CD4-positive, alpha-beta T cell treated with Interleukin-21 for 1 hour (primary cell): ENCODE data around the gene ARMC7.
"Not testable (repeated sequence)": the region's sequence is repeated elsewhere in the genome, so short reads cannot be mapped to it uniquely, and the experiment has no call there.

Source experiments
- DNase-seq: peaks from one replicate; pipeline ENCODE4 v3.0.0-alpha.2; 2020

Gene ARMC7

DNA sequence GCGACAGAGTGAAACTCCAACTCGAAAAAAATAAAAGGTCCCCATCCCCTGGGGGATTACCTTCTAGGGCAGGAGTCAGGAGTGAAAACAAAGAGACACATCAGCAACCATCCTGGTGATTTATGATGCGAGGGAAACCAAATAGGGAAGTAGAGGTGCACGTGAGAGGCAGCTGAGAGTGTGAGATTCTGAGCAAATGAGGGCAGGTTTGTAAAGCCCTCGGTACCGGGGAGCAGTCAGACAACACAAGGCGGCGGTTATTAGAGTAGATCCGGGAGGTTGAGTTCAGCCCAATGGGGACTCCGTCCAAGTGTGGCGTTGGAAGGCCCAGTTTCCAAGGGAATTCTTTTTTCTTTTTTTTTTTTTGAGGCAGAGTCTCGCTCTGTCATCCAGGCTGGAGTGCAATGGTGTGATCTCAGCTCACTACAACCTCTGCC is 7.4 kb upstream of the ARMC7 start:
- DNase-seq: no peak

DNA sequence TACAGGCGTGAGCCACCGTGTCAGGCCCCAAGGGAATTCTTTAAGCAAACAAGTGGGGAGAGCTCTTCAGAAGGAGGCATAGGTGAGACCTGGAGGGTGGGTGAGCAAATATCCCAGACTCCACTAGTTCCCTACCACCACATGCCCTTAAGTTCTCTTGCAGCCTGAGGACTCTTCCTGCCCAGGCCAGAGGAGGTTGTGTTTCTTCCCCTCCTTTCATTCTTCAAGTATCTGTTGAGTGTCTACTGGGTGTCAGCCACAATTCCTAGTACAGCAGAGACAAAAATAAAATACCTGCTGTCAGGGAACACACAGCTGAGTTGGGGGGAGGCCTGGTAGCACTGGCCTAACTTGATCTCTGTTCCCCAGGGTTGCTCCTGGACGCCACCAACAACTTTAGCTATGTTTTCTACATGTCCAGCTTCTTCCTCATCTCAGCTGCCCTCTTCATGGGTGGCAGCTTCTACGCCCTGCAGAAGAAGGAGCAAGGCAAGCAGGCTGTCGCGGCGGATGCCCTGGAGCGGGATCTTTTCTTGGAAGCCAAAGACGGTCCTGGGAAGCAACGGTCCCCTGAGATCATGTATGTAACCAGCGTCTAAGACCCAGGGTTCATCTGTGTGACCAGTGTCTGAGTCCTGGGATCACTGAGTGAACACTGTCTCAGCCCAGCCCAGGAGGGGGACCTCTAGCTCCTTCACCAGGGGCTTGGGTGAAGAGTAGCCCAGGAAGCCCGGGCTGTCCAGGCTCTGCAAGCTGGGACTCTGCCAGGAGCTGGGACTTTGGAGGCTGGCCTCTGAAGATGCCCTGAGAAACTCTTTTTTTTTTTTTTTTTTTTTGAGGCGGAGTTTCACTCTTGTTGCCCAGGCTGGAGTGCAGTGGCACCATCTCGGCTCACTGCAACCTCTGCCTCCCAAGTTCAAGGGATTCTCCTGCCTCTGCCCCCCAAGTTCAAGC is 5.9 kb upstream of the ARMC7 start:
- no peak for DNase-seq

DNA sequence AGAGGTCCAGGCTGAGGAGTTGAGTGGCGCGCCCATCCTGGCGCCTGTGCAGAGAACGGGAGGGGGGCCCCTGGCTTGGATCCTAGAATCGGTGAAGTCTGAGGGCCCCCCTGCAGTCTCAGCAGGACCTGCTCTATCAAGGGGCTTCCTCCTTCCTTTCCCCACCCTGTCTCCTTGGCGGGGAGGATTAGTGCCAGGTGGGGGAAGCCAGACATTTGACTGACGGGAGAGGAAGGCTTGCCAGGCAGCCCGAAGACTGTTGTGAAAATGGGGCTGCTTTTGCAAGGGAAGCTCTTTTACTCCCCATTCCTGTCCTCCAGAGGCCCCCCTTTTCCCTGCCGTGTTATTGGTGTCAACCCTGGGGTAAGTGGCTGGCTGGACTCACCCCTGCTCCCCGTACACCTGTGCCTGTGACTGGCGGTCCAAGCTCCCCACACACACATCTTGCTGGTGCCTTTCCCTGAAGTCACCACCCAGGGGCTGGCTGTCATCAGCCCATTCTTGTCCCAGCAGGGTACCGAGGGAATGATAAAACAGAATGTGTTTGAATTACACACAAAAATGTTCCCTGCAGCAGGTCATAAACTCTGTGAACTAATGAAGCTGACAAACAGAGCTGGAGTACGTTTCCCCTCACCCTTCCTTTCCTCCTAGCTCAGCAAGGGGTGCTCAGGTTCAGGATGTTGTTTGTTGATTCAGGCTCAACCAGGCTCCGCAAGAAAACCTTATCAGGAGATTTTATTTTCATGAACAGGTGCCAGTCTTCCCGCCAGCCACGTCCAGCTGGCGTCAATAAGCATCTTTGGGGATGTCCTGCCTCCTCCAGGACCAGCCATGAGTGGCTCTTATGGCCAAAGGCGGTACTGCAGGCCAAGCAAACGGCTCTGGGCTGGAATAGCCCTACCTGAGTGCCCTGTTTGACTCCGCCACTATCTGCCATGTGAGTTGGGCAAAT is 4.4 kb upstream of the ARMC7 start:
- DNase-seq: peak; percentile 29

GRCh38 chr17:75108193-75108592 is 1.6 kb upstream of the ARMC7 start:
- DNase-seq: no peak

DNA sequence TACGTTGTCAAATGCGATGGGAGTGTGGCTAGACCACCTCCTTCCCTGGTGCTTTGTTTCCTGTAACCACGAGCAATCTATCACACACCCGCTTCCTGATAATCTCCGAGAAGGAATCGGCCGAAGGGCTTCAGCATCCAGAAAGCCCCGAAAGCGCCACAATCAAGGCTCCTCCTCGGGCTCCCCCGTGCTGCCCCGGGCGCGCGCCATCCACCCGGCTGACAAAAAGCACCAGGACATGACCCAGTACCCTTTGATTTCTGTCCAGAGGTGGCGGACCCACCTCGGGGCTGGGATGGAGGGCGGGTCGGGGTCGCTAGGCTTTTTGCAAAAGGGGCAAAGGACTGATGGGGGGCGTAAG is 743 bp upstream of the ARMC7 start:
- DNase-seq: no peak

DNA sequence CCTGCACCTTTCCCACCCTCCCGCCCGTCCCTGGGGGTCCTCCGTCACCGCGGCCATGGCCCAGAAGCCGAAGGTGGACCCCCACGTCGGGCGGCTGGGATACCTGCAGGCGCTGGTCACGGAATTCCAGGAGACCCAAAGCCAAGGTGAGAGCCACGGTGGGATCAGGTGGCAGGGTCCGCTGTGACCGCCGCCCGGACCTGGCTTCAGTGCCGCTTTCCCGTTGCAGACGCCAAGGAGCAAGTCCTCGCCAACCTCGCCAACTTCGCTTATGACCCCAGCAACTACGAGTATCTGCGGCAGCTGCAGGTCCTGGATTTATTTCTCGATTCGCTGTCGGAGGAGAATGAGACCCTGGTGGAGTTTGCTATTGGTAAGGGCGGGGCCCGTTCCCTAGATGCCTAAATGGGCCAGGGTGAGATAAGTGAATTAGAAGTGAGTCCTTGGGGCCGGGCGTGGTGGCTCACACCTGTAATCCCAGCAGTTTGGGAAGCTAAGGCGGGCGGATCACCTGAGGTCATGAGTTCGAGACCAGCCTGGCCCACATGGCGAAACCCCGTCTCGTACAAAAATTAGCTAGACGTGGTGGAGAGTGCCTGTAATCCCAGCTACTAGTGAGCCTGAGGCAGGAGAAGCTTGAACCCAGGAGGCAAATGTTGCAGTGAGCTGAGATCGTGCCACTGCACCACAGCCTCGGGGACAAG is 617 bp downstream of the ARMC7 start:
- DNase-seq: no peak

DNA sequence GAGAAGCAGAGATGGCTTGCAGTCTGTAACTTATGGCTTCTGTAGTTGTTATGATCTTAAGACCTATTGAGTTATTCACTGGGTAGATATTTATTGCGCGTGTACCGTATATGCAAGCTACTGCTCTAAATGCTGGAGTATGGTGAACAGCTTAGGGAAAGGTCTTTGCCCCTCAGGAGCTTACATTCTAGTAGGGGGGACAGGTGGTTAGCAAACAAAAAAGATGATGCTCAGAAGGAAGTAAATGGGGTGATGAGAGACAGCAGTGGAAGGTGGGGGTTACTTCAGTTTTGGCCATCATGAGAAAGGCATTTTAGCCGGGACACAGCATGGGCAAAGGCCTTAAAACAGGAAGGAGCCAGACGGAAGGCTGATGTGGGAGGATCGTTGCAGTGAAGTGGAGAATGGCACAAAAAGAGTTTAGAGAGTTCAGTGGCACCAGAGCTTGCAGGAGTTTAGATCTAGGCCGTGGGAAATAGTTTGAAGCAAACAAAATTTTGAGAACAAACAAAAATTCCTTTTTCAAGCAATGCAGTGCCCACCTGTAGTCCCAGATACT is 2.1 kb downstream of the ARMC7 start:
- no peak for DNase-seq

DNA sequence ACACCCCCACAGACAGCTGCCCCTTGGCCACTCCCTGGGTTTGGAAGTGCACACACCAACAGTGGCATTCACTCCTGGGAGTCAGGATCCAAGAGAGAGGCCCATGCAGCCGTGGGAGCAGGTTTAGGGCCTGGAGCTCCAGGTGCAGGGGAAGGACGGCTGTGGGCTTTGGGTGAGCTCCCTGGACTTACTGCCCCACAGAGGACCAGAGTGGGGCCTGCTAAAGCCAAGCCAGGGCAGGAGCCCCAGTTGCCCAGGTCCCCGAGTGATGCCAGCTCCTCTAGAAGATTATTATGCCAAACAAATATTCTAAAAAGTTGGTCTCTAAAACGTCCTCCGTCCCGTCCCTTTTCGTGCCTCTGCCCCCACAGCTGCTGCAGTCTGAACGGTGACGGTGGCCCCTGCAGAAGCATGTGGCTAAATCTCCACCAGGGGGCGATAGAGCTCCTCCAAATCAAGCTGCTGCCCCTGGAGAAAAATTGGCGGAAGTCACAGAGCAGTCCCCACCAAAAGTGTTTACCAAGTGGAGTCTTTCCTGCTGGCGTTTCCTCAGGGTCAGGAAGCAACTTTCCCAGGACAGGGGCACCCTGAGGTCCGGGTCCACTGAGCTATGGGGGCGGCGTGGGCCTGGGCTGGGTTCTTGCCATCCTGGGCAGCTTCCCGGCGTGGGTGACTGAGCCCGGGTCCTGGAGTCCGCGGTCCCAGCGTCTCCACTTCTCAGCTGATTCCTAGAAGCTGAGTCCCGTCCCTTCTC is 4.2 kb downstream of the ARMC7 start:
- peak; percentile 91 for DNase-seq

DNA sequence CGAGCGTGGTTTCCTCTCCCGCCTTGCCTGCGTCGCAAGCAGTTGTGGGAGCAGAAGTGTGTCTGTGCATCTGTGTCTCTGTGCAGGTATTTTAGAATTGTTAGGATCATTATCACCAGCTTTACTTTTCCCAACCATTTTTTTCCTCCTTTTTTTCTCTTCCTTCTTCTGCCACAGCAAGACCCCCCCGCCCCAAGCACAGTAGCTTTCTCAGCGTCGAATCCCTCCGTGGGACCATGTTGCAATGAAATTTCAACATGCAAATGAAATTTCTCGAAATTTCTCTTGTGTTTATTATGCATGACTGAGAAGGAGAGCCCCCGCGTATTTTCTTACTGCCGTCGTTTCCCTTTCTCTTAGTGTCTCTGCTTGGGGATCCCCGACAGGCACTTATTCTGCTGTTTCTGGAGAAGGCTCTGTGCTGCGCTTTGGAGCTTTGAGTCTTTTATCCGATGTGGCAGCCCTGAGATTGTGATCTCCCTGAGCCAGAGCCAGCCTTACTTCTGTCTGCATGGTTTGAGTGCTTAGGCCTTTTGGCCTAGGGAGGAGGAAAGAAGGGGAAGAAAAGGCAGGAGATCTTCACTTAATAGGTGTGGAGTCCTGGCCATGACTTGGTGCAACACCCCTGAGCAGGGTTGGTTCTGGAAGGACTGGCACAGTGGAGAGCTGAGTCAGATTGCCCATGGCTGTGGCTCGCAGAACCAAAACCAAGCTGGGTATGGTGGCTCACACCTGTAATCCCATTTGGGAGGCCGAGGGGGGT is 5.0 kb downstream of the ARMC7 start:
- no peak for DNase-seq

DNA sequence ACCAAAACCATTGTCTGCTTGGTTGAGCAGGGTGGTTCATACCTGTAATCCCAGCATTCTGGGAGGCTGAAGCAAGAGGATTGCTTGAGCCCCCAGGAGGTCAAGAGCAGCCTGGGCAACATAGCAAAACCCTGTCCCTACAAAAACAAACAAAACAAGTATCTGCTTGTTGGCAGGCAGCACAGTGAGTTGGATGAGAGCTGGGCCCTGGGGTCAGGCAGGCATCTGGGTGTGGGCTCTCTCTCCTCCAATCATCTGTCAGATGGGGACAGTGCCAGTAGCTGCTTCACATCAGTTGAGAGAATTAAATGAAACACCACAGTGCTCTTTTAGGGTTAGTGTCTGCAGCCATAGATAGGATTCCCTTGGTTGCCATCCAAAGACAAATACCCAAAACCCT is 5.8 kb downstream of the ARMC7 start:
- no peak for DNase-seq

DNA sequence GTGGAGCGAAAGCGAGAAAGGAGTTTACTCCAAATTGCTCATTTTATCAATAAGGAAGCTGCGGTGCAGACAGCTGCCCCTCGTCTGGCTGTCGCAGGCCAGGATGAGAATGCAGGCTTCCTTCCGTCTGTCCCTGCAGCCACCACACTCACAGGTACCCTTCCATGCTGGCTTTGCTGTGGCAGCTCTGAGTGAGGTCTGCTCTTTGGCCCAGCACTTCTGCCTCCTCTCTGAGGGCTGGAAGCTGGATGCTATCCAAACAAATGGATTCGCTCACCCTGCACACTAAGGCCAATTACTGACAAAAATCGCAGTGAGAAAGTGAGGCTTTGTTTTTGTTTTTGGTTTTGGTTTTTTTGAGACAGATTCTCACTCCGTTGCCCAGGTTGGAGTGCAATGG is 7.0 kb downstream of the ARMC7 start:
- no peak for DNase-seq

DNA sequence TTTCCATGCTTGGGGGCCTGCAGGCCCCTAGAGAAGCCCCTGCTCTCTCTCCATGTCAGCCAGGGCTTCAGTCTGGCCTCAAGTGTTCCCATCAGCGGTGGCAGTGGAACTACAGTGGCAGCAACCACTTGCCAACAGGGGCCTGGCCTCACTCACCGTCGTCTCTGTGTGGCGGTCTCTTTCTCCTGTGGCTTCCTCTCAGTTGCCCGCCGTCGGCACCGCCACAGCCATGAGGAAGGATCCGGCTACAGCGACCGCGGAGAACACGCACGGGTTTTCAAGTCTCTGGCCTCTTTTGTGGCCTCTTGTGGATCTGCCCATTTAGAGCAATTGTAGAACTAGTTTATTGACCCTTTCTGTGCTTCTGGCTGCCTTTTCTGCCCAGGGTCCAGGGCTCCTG is 8.5 kb downstream of the ARMC7 start:
- DNase-seq: no peak

GRCh38 chr17:75124041-75124818 is 14.5 kb downstream of the ARMC7 start:
- DNase-seq: peak; percentile 47

- DNase-seq: no peak
Observed at GRCh38 chr17:75124819-75125162, 15.0 kb downstream of the ARMC7 start.

DNA sequence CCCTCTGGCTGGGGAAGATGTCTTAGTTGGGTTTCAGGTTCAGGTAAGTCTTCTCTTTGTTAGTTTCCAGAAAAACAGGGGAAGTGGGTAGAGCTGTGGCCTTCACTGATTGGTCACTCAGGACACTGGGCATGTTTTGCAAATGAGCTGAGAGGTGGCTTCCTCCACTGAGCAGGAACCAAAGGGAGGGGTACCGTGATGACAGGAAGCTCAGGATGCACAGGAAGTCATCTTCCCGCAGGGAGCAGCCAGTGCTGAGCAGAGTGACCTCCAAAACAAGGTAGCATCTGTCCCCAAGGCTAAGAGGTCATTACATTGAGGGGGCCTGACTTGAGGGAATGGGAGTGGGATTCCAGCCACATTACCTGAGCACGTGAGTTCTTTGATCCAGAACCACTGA is 16.2 kb downstream of the ARMC7 start:
- DNase-seq: no peak

DNA sequence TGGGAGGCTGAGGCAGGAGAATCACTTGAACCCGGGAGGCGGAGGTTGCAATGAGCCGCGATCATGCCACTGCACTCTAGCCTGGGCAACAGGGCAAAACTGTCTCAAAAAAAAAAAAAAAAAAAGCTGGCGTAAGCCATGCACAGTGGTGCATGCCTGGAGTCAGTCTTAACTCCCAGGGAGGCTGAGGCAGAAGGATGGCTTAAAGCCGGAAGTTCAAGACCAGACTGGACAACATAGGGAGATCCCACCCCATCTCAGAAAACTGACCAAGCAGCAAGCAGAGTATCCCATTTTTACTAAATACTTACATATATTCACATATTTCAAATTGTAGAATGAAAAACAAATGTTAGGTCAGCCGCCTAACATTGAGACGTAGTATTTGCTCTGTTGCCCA is 17.2 kb downstream of the ARMC7 start:
- no peak for DNase-seq

DNA sequence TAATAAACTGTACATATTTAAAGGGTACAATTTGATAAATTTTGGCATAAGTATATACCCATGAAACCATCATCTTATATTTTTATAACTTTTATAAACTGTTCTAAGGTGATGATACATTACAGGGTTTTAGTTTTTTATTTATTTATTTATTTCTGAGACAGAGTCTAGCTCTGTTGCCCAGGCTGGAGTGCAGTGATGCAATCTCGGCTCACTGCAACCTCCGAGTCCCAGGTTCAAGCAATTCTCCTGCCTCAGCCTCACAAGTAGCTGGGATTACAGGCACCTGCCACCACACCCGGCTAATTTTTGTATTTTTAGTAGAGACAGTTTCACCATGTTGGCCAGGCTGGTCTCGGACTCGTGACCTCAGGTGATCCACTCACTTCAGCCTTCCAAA is 18.2 kb downstream of the ARMC7 start:
- DNase-seq: not testable (repeated sequence)

- DNase-seq: no peak
Observed at GRCh38 chr17:75128694-75129505, 19.1 kb downstream of the ARMC7 start.

- DNase-seq: no peak
Observed at GRCh38 chr17:75129576-75129975, 19.8 kb downstream of the ARMC7 start.
